ENCODE measurements around the gene LMNA.
A peak's percentile ranks its signal among the peaks of the same experiment; 100 is the strongest.
"Not testable (repeated sequence)": the region's sequence is repeated elsewhere in the genome, so short reads cannot be mapped to it uniquely, and the experiment has no call there.

LMNA gene

DNA sequence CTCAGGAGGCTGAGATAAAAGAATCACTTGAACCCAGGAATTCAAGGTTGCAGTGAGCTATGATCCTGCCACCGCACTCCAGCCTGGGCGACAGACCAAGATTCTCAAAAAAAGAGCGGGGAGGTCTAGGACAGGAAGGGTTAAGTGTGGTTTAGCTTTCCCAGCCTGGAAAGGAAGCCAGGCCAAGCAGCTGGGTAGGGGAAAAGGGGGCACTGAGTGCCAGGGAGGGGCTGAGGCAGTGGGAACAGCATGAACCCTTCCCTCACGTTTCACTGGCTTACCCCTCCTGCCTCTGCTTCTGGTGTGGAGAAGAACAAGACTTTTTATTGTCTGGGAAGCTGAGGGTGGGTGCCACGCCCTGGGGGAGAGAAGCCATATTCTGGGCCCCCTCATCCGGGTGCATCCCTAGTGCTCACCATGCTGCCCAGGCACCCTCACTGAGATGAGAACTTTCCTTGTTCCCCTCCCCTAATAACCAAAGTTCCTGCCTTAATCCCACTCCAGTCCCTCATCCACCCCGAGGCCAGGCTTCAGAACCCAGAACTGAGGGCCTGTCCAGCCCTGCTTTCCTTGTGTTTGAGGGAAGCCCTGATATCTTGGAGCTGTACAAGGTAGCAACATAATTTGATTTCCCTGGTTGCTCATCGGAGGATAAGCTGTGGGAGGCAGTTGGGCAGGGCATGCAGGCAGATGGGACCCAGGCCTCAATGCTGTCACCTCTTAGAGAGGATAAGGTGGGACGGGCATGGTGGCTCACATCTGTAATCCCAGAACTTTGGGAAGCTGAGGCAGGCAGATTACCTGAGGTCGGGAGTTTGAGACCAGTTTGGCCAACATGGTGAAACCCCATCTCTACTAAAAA is 2.0 kb upstream of the LMNA start:
- Histone ChIP-seq H3K4me2 (peak overlapping the region in 4 of 11 experiments; percentile 3 to 44 (median 20); a peak in 6 of 22 replicates), H3K36me3 (no peaks in the 10 kb centered on the region), H3K4me3 (no peak overlapping the region), H3K27me3 (peaks cover 44 to 63% (median 62%) of the 10 kb centered on the region in 11 experiments), H3K9me3 (replicated peaks in 1 of 11) (no peaks in the 10 kb centered on the region), H3K27ac (no peak overlapping the region; a peak in 1 of 22 replicates), H4K20me1 (peaks cover 0 to 35% (median 14%) of the 10 kb centered on the region in 11 experiments; a peak in 16 of 22 replicates), H3K4me1 (peaks cover 0 to 61% (median 33%) of the 10 kb centered on the region in 10 experiments; a peak in 18 of 20 replicates), H3K9ac (peak overlapping the region in 3 of 11 experiments; percentile 6 to 9 (median 9); a peak in 2 of 22 replicates)
- TF ChIP-seq Cebpa-rat (IDR thresholded peaks at IDR 0.05): no peak

DNA sequence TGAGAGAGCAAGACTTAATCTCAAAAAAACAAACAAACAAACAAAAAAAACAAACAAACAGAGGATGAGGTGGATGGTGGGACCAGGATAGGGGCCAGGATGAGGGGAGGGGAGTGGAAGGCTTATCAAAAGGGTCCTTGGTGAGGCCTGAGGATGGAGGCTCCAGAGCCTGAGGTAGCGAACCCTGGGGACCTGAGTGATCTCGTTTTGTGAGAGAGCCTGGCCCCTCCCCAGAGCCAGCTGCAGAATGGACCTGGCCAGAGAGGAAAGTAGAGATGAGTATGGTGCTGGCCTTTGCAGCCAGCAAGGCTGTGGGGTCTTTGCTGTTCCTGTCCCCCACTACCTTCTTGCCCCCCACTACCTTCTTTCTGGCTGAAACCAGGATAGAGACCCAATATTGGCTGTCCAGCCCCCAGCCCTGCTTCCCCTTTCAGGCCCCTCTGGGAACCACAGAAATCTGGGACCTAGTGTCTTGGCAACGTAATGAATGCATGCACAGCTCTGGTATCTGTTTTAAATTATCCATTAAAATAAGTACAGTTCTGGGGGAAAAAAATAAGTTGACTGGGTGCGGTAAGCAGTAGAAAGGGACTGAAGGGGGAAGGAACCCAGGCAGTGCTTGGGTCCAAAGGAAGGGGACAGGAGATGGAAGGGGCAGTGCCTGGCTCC is 1.1 kb upstream of the LMNA start:
- no peak for TF ChIP-seq Cebpa-rat (IDR thresholded peaks at IDR 0.05)
- Histone ChIP-seq H3K36me3 (no peaks in the 10 kb centered on the region), H3K9ac (peak overlapping the region in 4 of 11 experiments; percentile 12 to 91 (median 80); a peak in 5 of 22 replicates), H3K4me2 (peak overlapping the region in 8 of 11 experiments; percentile 18 to 99 (median 84); a peak in 14 of 22 replicates), H3K27ac (peak overlapping the region in 3 of 11 experiments; percentile 77 to 85 (median 83); a peak in 5 of 22 replicates), H3K4me1 (peaks cover 0 to 66% (median 35%) of the 10 kb centered on the region in 10 experiments; a peak in 18 of 20 replicates), H3K4me3 (peak overlapping the region in 2 of 10 experiments; percentile 67 to 69; a peak in 2 of 20 replicates), H3K27me3 (peaks cover 44 to 72% (median 71%) of the 10 kb centered on the region in 11 experiments), H3K9me3 (replicated peaks in 1 of 11) (no peaks in the 10 kb centered on the region), H4K20me1 (peaks cover 0 to 35% (median 15%) of the 10 kb centered on the region in 11 experiments; a peak in 16 of 22 replicates)

DNA sequence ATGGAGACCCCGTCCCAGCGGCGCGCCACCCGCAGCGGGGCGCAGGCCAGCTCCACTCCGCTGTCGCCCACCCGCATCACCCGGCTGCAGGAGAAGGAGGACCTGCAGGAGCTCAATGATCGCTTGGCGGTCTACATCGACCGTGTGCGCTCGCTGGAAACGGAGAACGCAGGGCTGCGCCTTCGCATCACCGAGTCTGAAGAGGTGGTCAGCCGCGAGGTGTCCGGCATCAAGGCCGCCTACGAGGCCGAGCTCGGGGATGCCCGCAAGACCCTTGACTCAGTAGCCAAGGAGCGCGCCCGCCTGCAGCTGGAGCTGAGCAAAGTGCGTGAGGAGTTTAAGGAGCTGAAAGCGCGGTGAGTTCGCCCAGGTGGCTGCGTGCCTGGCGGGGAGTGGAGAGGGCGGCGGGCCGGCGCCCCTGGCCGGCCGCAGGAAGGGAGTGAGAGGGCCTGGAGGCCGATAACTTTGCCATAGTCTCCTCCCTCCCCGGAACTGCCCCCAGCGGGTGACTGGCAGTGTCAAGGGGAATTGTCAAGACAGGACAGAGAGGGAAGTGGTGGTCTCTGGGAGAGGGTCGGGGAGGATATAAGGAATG is 505 bp downstream of the LMNA start:
- no peaks in the 10 kb centered on the region for H3K36me3 ChIP-seq
- H4K20me1 ChIP-seq: peaks cover 0 to 35% (median 15%) of the 10 kb centered on the region in 11 experiments; a peak in 17 of 22 replicates
- H3K27ac ChIP-seq: peak overlapping the region in 4 of 11 experiments; percentile 20 to 85 (median 80); a peak in 7 of 22 replicates
- peaks cover 44 to 75% (median 71%) of the 10 kb centered on the region in 11 experiments for H3K27me3 ChIP-seq
- TF ChIP-seq Cebpa-rat (IDR thresholded peaks at IDR 0.05): no peak
- peaks cover 4 to 77% (median 48%) of the 10 kb centered on the region in 10 experiments for H3K4me1 ChIP-seq
- no peaks in the 10 kb centered on the region for H3K9me3 ChIP-seq (replicated peaks in 1 of 11)
- peak overlapping the region; percentile 12 to 99 (median 53); a peak in 19 of 22 replicates for H3K4me2 ChIP-seq
- H3K9ac ChIP-seq: peak overlapping the region in 4 of 11 experiments; percentile 44 to 91 (median 80); a peak in 7 of 22 replicates
- H3K4me3 ChIP-seq: peak overlapping the region in 6 of 10 experiments; percentile 16 to 70 (median 67); a peak in 11 of 20 replicates

DNA sequence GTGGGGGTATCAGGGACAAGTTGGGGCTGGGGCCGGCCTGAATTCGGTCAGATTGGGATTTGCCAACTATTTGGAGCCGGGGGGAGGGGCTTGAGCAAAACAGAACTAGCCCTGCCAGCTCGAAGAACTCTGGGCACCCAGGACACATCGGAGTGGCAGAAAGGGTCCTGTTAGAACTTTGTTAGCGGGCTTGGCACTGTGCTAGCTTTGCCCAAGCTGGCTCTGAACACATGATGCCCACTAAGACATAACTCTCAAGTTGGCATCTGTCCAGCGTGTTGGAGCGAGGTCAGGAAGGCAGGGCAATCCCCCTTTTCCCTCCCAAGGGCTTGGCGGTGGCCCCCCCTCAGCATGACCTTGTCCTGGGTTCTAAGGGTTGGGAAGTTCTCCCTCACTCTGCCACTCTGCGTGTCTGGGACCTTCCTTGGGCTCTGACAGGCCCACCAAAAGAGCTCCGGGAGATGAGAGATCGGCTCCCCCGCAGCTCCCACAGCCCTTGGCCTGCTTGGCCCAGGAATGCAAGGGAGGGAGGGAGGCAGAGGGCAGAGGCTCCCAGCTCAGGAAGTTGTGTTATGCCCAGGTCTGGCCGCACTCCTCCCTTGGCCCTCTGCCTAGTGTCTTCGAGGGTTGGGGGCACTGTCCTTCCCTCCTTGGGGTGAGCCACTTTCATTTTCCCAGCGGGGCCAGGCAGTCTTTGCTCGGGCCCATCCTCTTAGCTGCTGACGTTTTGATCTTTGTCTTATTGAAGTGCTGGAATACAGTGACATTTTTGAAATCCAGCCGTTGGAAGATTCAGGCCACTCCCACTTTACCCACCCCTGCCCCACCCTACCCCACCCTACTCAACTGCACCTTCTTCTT is 1.2 kb downstream of the LMNA start:
- H3K9me3 ChIP-seq (replicated peaks in 1 of 11): no peaks in the 10 kb centered on the region
- H3K4me2 ChIP-seq: peak overlapping the region in 8 of 11 experiments; percentile 4 to 99 (median 84); a peak in 10 of 22 replicates
- peaks cover 44 to 75% (median 71%) of the 10 kb centered on the region in 11 experiments for H3K27me3 ChIP-seq
- H3K4me3 ChIP-seq: peak overlapping the region in 4 of 10 experiments; percentile 67 to 70 (median 68); a peak in 8 of 20 replicates
- H4K20me1 ChIP-seq: peaks cover 0 to 35% (median 15%) of the 10 kb centered on the region in 11 experiments; a peak in 17 of 22 replicates
- H3K9ac ChIP-seq: peak overlapping the region in 4 of 11 experiments; percentile 8 to 91 (median 80); a peak in 7 of 22 replicates
- H3K4me1 ChIP-seq: peaks cover 12 to 85% (median 55%) of the 10 kb centered on the region in 10 experiments
- H3K36me3 ChIP-seq: no peaks in the 10 kb centered on the region
- peak overlapping the region in 3 of 11 experiments; percentile 77 to 85 (median 83); a peak in 6 of 22 replicates for H3K27ac ChIP-seq
- TF ChIP-seq Cebpa-rat (IDR thresholded peaks at IDR 0.05): no peak

DNA sequence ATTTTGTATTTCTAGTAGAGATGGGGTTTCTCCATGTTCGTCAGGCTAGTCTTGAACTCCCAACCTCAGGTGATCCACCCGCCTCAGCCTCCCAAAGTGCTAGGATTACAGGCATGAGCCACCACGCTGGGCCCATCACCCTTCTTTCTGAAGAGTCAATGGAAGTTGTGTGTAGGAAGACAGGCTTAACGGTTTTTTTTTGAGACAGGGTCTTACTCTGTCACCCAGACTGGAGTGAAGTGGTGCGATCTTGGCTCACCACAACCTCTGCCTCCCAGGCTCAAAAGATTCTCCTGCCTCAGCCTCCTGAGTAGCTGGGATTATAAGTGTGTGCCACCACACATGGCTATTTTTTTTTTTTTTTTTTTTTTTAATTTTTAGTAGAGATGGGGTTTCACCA is 2.2 kb downstream of the LMNA start:
- H3K9ac ChIP-seq; H3K36me3 ChIP-seq; H3K27ac ChIP-seq; H3K9me3 ChIP-seq (replicated peaks in 1 of 11): not testable (repeated sequence)
- Histone ChIP-seq H3K27me3 (peaks cover 41 to 72% (median 67%) of the 10 kb centered on the region in 11 experiments), H4K20me1 (peaks cover 0 to 39% (median 15%) of the 10 kb centered on the region in 11 experiments; a peak in 17 of 22 replicates), H3K4me1 (peaks cover 18 to 95% (median 65%) of the 10 kb centered on the region in 10 experiments), H3K4me3 (peak overlapping the region in 2 of 10 experiments; percentile 69 to 70; a peak in 3 of 20 replicates), H3K4me2 (peak overlapping the region in 3 of 11 experiments; percentile 90 to 99 (median 95); a peak in 6 of 22 replicates)

DNA sequence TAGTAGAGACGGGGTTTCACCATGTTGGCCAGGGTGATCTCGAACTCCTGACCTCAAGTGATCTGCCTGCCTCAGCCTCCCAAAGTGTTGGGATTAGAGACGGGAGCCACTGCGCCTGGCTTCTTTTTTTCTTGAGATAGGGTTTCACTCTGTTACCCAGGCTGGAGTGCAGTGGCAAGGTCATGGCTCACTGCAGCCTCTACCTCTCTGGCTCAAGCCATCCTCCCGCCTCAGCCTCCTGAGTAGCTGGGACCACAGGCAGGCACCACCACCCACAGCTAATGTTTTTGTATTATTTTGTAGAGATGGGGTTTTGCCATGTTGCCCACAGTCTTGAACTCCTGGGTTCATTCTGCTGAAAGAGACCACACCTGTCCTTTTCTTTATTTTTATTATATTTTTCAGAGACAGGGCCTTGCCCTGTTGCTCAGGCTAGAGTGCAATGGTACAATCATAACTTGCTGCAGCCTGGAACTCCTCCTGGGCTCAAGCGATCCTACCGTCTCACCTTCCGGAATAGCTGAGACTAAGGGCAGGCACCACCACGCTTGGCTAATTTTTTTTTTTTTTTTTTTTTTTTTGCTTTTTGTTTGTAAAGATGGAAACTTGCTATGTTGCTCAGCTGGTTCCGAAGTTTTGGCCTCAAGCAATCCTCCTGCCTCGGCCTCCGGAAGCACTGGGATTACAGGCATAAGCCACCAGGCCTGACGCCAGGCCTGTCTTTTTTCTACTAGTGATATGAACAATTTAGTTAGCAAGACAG is 3.1 kb downstream of the LMNA start:
- Histone ChIP-seq H3K4me3 (no peak overlapping the region), H3K9ac (peak overlapping the region in 1 of 11 experiments; percentile 47; a peak in 1 of 22 replicates), H3K36me3 (no peaks in the 10 kb centered on the region), H4K20me1 (peaks cover 0 to 39% (median 15%) of the 10 kb centered on the region in 11 experiments; a peak in 17 of 22 replicates), H3K27ac (no peak overlapping the region), H3K4me2 (peak overlapping the region in 3 of 11 experiments; percentile 88 to 99 (median 90); a peak in 6 of 22 replicates), H3K27me3 (peaks cover 32 to 64% (median 59%) of the 10 kb centered on the region in 11 experiments), H3K9me3 (replicated peaks in 1 of 11) (no peaks in the 10 kb centered on the region), H3K4me1 (peaks cover 22 to 96% (median 66%) of the 10 kb centered on the region in 10 experiments)
- no peak for TF ChIP-seq Cebpa-rat (IDR thresholded peaks at IDR 0.05)
